CMK (cell line): Measurements from ENCODE around the gene ITPR1.

Source experiments
- DNase-seq: peaks from one replicate; pipeline ENCODE4 v3.0.0-alpha.2; 2010; ENCODE audit warnings: low read depth

The ITPR1 gene

GRCh38 chr3:4720316-4721075 lies 227.3 kb downstream of the ITPR1 start:
- DNase-seq = no peak

GRCh38 chr3:4721511-4721911 lies 228.4 kb downstream of the ITPR1 start:
- no peak for DNase-seq

GRCh38 chr3:4722103-4722502 lies 229.0 kb downstream of the ITPR1 start:
- no peak for DNase-seq

- DNase-seq = no peak
Observed at GRCh38 chr3:4724051-4724629, 231.0 kb downstream of the ITPR1 start.

- DNase-seq = no peak
Observed at GRCh38 chr3:4726549-4726948, 233.4 kb downstream of the ITPR1 start.

GRCh38 chr3:4729061-4729973 lies 236.2 kb downstream of the ITPR1 start:
- DNase-seq = no peak

GRCh38 chr3:4730719-4731118 lies 237.6 kb downstream of the ITPR1 start:
- DNase-seq = no peak

GRCh38 chr3:4731543-4732111 lies 238.5 kb downstream of the ITPR1 start:
- DNase-seq = no peak

- DNase-seq = no peak
Observed at GRCh38 chr3:4732925-4733324, 239.8 kb downstream of the ITPR1 start.

GRCh38 chr3:4734454-4734853 lies 241.3 kb downstream of the ITPR1 start:
- DNase-seq = no peak

- DNase-seq = no peak
Observed at GRCh38 chr3:4735243-4735642, 242.1 kb downstream of the ITPR1 start.

- DNase-seq = no peak
Observed at GRCh38 chr3:4736284-4736861, 243.2 kb downstream of the ITPR1 start.

GRCh38 chr3:4738737-4739274 lies 245.7 kb downstream of the ITPR1 start:
- DNase-seq = no peak

GRCh38 chr3:4739289-4740236 lies 246.4 kb downstream of the ITPR1 start:
- DNase-seq = peak; percentile 66

- no peak for DNase-seq
Observed at GRCh38 chr3:4740397-4741105, 247.4 kb downstream of the ITPR1 start.

GRCh38 chr3:4741106-4741403 lies 247.9 kb downstream of the ITPR1 start:
- no peak for DNase-seq

- peak; percentile 98 for DNase-seq
Observed at GRCh38 chr3:4741404-4742307, 248.5 kb downstream of the ITPR1 start.

- no peak for DNase-seq
Observed at GRCh38 chr3:4742359-4742758, 249.2 kb downstream of the ITPR1 start.

- DNase-seq = no peak
Observed at GRCh38 chr3:4743371-4743770, 250.2 kb downstream of the ITPR1 start.
